Measurements from ENCODE around the gene ZNF415. TPM values are rescaled to one million over a fixed set of nuclear protein-coding genes. Genes with fewer than 3 reads are reported as not detected.

Gene ZNF415
- total RNA-seq: 1 to 10 TPM; 1.0 to 1.3 TPM
- 1 to 10 TPM; 1.6 to 1.8 TPM for polyA plus RNA-seq

DNA sequence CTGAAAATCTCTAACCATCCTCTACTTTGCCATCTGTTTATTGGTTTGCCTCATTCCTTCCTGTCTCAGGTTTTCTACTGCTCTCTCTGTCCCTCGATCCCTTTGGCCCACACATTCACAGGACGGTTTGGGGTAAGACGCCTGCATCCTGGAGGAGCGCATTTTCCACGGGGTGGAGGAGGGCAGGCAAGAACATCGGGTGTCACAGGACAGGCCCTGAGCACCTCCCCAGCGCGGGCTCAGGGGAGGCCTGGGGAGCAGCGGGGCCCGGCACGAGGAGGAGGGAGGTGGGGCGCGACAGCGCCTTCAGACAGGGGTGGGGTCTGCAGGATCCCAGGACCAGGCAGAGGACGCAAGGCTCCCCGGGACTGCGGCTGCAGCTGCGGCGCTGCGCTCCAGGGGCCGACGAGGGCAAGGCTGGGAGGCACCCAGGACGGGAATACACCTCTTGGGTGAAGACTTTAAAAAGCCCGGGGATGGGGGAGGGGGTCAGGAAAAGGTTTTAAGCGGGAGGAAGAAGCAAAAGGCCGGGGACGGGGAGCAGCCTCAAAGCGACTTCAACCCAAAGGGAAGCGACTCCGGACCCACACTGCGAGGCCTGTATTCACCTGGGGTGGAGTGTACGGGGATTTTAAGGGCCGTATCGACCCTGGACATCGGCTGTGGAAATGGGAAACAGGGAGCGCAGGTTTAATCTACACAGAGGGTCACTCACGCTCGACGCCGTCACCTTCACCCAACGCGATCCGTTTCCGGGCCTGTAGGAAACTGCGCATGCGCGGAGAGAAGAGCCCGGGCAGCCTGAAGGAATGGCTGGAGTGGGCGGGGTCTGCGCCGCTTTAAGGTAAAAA, at the start of gene ZNF415:
Gene ZNF415 (minus strand): TSS at position 770 of the 851 bp plus-strand sequence. CDS start 10,234 bp downstream, outside the sequence.
- Mint-ChIP-seq H3K4me3 (peak within 1 kb of the TSS; percentile 35 to 80 (median 61)), H3K27me3 (peaks cover 5 to 8% of the 10 kb centered on the region in 2 donors), H3K36me3 (peaks cover 12 to 19% of the 10 kb centered on the region in 2 donors), H3K9me3 (peaks cover 4 to 85% (median 67%) of the 10 kb centered on the region in 8 donors), H3K27ac (peak within 1 kb of the TSS in 3 of 7 donors; percentile 47 to 66 (median 61)), H3K4me1 (peaks cover 0 to 10% (median 5%) of the 10 kb centered on the region in 4 donors)
- Histone ChIP-seq H3K4me1 (ENCODE audit: insufficient read depth, low read length) (no peaks in the 10 kb centered on the region), H3K9me3 (ENCODE audit: control insufficient read depth in 1 of 2, low read length in 2 of 2) (peaks cover 0 to 24% of the 10 kb centered on the region in 2 donors), H3K4me3 (ENCODE audit: low read length in 2 of 2) (peak within 1 kb of the TSS in 1 of 2 donors; percentile 14), H3K27ac (ENCODE audit: low read depth, low read length) (no peak within 1 kb of the TSS), H3K36me3 (ENCODE audit: insufficient read depth, low read length) (no peaks in the 10 kb centered on the region), H3K27me3 (ENCODE audit: insufficient read depth, low read length) (no peaks in the 10 kb centered on the region)
- DNase-seq: peak in 2 of 5 donors; percentile 42 to 46
- intact Hi-C loops (cut with micrococcal nuclease): no loop called here
- ChIA-PET POLR2A (ENCODE audit: partially characterized antibody) (no interaction called here), CTCF (ENCODE audit: partially characterized antibody) (no interaction called here)

DNA sequence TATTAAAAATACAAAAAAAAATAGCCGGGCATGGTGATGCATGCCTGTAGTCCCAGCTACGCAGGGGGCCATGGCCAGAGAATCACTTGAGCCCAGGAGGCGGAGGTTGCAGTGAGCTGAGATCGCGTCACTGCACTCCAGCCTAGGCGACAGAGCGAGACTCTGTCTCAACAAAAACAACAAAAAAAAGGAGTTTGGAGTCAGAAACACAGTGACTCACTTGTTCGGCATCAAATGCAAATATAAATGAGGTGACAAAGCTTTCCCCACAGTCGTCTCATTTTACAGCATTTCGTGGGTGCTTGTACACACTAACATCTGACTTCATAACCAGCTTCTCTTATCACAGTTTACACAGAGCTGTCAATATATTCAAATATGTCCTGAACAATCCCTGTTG, 49.5 kb upstream of the ZNF415 start:
- Mint-ChIP-seq H3K4me1 (no peaks in the 10 kb centered on the region), H3K4me3 (no peak overlapping the region), H3K27ac (no peak overlapping the region), H3K36me3 (peaks cover 47 to 60% of the 10 kb centered on the region in 2 donors), H3K9me3 (peaks cover 4 to 53% (median 43%) of the 10 kb centered on the region in 8 donors), H3K27me3 (no peaks in the 10 kb centered on the region)
- ChIA-PET POLR2A (ENCODE audit: partially characterized antibody) (no interaction called here), CTCF (ENCODE audit: partially characterized antibody) (no interaction called here)
- Histone ChIP-seq H3K4me1 (ENCODE audit: insufficient read depth, low read length) (no peaks in the 10 kb centered on the region), H3K27ac (ENCODE audit: low read depth, low read length) (no peak overlapping the region), H3K36me3 (ENCODE audit: insufficient read depth, low read length) (peaks cover 5% of the 10 kb centered on the region), H3K9me3 (ENCODE audit: control insufficient read depth in 1 of 2, low read length in 2 of 2) (peaks cover 0 to 3% of the 10 kb centered on the region in 2 donors), H3K4me3 (ENCODE audit: low read length in 2 of 2) (no peak overlapping the region), H3K27me3 (ENCODE audit: insufficient read depth, low read length) (no peaks in the 10 kb centered on the region)
- no peak for DNase-seq
- intact Hi-C loops (cut with micrococcal nuclease): no loop called here

- H3K27me3 Mint-ChIP-seq: no peaks in the 10 kb centered on the region
- POLR2A ChIA-PET (ENCODE audit: partially characterized antibody): no interaction called here
- Histone ChIP-seq H3K36me3 (ENCODE audit: insufficient read depth, low read length) (peaks cover 5% of the 10 kb centered on the region), H3K4me1 (ENCODE audit: insufficient read depth, low read length) (no peaks in the 10 kb centered on the region), H3K4me3 (ENCODE audit: low read length in 2 of 2) (no peak overlapping the region), H3K27ac (ENCODE audit: low read depth, low read length) (no peak overlapping the region), H3K9me3 (ENCODE audit: control insufficient read depth in 1 of 2, low read length in 2 of 2) (peaks cover 0 to 9% of the 10 kb centered on the region in 2 donors), H3K27me3 (ENCODE audit: insufficient read depth, low read length) (no peaks in the 10 kb centered on the region)
- no peak overlapping the region for H3K4me3 Mint-ChIP-seq
- H3K4me1 Mint-ChIP-seq: no peaks in the 10 kb centered on the region
- H3K36me3 Mint-ChIP-seq: peaks cover 48 to 64% of the 10 kb centered on the region in 2 donors
- intact Hi-C loops (cut with micrococcal nuclease): no loop called here
- DNase-seq: no peak
- H3K27ac Mint-ChIP-seq: no peak overlapping the region
- CTCF ChIA-PET (ENCODE audit: partially characterized antibody): no interaction called here
- peaks cover 4 to 77% (median 60%) of the 10 kb centered on the region in 8 donors for H3K9me3 Mint-ChIP-seq
Measured at GRCh38 chr19:53177986-53178385, 45.3 kb upstream of the ZNF415 start.

DNA sequence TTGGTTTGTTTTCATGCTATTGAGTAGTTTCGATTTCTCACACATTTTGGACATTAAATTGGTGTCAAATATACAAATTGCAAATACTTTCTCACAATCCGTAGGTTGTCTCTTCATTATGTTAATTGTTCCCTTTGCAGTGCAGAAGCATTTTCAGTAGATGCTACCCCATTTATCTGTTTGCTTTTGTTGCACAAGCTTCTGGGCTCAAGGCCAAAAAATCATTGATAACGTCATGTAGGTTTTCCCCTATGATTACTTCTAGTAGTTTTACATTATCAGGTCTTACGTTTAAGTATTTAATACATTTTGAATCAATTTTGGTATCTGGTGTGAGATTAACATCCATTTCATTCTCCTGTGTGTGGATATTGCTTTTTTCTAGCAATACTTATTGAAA, 40.2 kb upstream of the ZNF415 start:
- intact Hi-C loops (cut with micrococcal nuclease): no loop called here
- Histone ChIP-seq H3K27me3 (ENCODE audit: insufficient read depth, low read length) (no peaks in the 10 kb centered on the region), H3K4me3 (ENCODE audit: low read length in 2 of 2) (no peak overlapping the region), H3K27ac (ENCODE audit: low read depth, low read length) (no peak overlapping the region), H3K9me3 (ENCODE audit: control insufficient read depth in 1 of 2, low read length in 2 of 2) (peaks cover 0 to 6% of the 10 kb centered on the region in 2 donors), H3K4me1 (ENCODE audit: insufficient read depth, low read length) (no peaks in the 10 kb centered on the region), H3K36me3 (ENCODE audit: insufficient read depth, low read length) (no peaks in the 10 kb centered on the region)
- Mint-ChIP-seq H3K27me3 (peaks cover 0 to 1% of the 10 kb centered on the region in 2 donors), H3K4me3 (no peak overlapping the region), H3K36me3 (peaks cover 39 to 42% of the 10 kb centered on the region in 2 donors), H3K9me3 (peaks cover 1 to 78% (median 64%) of the 10 kb centered on the region in 8 donors), H3K4me1 (no peaks in the 10 kb centered on the region), H3K27ac (no peak overlapping the region)
- ChIA-PET POLR2A (ENCODE audit: partially characterized antibody) (no interaction called here), CTCF (ENCODE audit: partially characterized antibody) (interaction anchor here (0.8 kb wide), 1 partner anchor 574 kb away, joined by 3 read pairs; no protein-coding TSS in a partner anchor)
- no peak for DNase-seq

- intact Hi-C loops (cut with micrococcal nuclease): no loop called here
- Mint-ChIP-seq H3K27me3 (no peaks in the 10 kb centered on the region), H3K4me3 (no peak overlapping the region), H3K27ac (no peak overlapping the region), H3K4me1 (no peaks in the 10 kb centered on the region), H3K9me3 (peaks cover 0 to 84% (median 68%) of the 10 kb centered on the region in 8 donors), H3K36me3 (peaks cover 22 to 37% of the 10 kb centered on the region in 2 donors)
- Histone ChIP-seq H3K4me1 (ENCODE audit: insufficient read depth, low read length) (no peaks in the 10 kb centered on the region), H3K4me3 (ENCODE audit: low read length in 2 of 2) (no peak overlapping the region), H3K27me3 (ENCODE audit: insufficient read depth, low read length) (no peaks in the 10 kb centered on the region), H3K27ac (ENCODE audit: low read depth, low read length) (no peak overlapping the region), H3K36me3 (ENCODE audit: insufficient read depth, low read length) (no peaks in the 10 kb centered on the region), H3K9me3 (ENCODE audit: control insufficient read depth in 1 of 2, low read length in 2 of 2) (peaks cover 0 to 29% of the 10 kb centered on the region in 2 donors)
- CTCF ChIA-PET (ENCODE audit: partially characterized antibody): interaction anchor here (0.7 kb wide), 1 partner anchor 89 kb away, joined by 3 read pairs; no protein-coding TSS in a partner anchor
- POLR2A ChIA-PET (ENCODE audit: partially characterized antibody): no interaction called here
- DNase-seq: no peak
Measured at GRCh38 chr19:53165691-53166091, 33.0 kb upstream of the ZNF415 start.

DNA sequence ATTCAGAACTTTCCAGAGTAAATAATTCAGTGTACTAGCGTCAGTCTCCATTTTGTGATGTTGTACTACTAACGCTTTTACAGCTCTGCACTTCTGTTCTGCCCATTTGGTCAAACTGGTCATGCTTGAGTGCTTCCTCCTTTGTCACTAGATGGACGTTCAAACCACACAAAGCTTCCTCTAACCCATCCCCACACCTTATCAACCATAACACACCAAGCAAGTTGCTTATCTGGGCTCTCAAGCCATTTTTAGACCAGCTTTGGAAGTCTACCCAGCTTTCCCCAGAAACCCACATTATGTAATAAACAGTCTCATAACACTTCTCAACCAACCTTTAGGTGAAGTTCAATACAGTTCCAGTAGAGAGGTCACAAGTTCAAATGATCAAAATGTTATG, 28.4 kb upstream of the ZNF415 start:
- Histone ChIP-seq H3K9me3 (ENCODE audit: control insufficient read depth in 1 of 2, low read length in 2 of 2) (peaks cover 0 to 22% of the 10 kb centered on the region in 2 donors), H3K27me3 (ENCODE audit: insufficient read depth, low read length) (no peaks in the 10 kb centered on the region), H3K36me3 (ENCODE audit: insufficient read depth, low read length) (no peaks in the 10 kb centered on the region), H3K4me3 (ENCODE audit: low read length in 2 of 2) (no peak overlapping the region), H3K27ac (ENCODE audit: low read depth, low read length) (no peak overlapping the region), H3K4me1 (ENCODE audit: insufficient read depth, low read length) (peaks cover 18% of the 10 kb centered on the region)
- H3K4me1 Mint-ChIP-seq: peaks cover 9 to 30% (median 10%) of the 10 kb centered on the region in 4 donors
- CTCF ChIA-PET (ENCODE audit: partially characterized antibody): interaction anchor here (1.0 kb wide), 1 partner anchor 9 kb away, joined by 3 read pairs; no protein-coding TSS in a partner anchor
- H3K4me3 Mint-ChIP-seq: peak overlapping the region in 4 of 8 donors; percentile 14 to 34 (median 22)
- DNase-seq: no peak
- H3K36me3 Mint-ChIP-seq: peaks cover 31 to 44% of the 10 kb centered on the region in 2 donors
- POLR2A ChIA-PET (ENCODE audit: partially characterized antibody): no interaction called here
- H3K27me3 Mint-ChIP-seq: peaks cover 0 to 6% of the 10 kb centered on the region in 2 donors
- intact Hi-C loops (cut with micrococcal nuclease): no loop called here
- H3K27ac Mint-ChIP-seq: peak overlapping the region in 1 of 7 donors; percentile 39
- peaks cover 3 to 85% (median 61%) of the 10 kb centered on the region in 8 donors for H3K9me3 Mint-ChIP-seq

GRCh38 chr19:53160350-53160749, 27.6 kb upstream of the ZNF415 start:
- Mint-ChIP-seq H3K4me1 (peaks cover 9 to 30% (median 10%) of the 10 kb centered on the region in 4 donors), H3K27ac (no peak overlapping the region), H3K4me3 (peak overlapping the region in 1 of 8 donors; percentile 61), H3K27me3 (peaks cover 0 to 6% of the 10 kb centered on the region in 2 donors), H3K36me3 (peaks cover 27 to 40% of the 10 kb centered on the region in 2 donors), H3K9me3 (peaks cover 3 to 81% (median 58%) of the 10 kb centered on the region in 8 donors)
- Histone ChIP-seq H3K4me1 (ENCODE audit: insufficient read depth, low read length) (peaks cover 18% of the 10 kb centered on the region), H3K4me3 (ENCODE audit: low read length in 2 of 2) (no peak overlapping the region), H3K27me3 (ENCODE audit: insufficient read depth, low read length) (no peaks in the 10 kb centered on the region), H3K9me3 (ENCODE audit: control insufficient read depth in 1 of 2, low read length in 2 of 2) (peaks cover 0 to 14% of the 10 kb centered on the region in 2 donors), H3K36me3 (ENCODE audit: insufficient read depth, low read length) (no peaks in the 10 kb centered on the region), H3K27ac (ENCODE audit: low read depth, low read length) (no peak overlapping the region)
- intact Hi-C loops (cut with micrococcal nuclease): no loop called here
- DNase-seq: no peak
- POLR2A ChIA-PET (ENCODE audit: partially characterized antibody): no interaction called here
- CTCF ChIA-PET (ENCODE audit: partially characterized antibody): no interaction called here

Data from CD4-positive, alpha-beta memory T cell (primary cell).